ENCODE results near the gene DTNB.

Gene DTNB

GRCh38 chr2:25494616-25495015 is 178.8 kb downstream of the DTNB start:
- no peak for DNase-seq (ENCODE audit: low read depth)
- TF ChIP-seq CTCF (conservative IDR thresholded peaks at IDR 0.05; ENCODE audit: low read depth, low read length), result no peak
- H3K4me3 ChIP-seq (ENCODE audit: low read length), result no peak overlapping the region

DNA sequence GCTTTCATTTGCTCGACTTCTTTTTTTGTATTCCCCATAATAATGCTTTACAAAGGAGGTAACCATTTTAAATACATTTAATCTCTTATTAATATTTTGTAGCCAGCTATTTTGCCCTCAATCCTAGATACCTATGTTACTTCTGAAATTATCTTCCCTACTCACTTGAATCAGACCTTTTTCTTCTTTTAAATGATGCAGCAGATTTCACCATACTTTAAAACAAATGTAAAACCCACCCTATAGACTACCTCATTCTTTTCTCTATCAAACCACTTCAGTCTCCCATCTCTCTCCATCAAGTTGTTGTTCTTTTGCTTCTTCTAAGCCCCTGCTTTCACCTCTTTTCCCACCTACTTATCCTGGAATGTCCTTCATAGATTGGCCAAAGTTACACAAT is 180.2 kb downstream of the DTNB start:
- no peak overlapping the region for H3K4me3 ChIP-seq (ENCODE audit: low read length)
- DNase-seq (ENCODE audit: low read depth), result no peak
- TF ChIP-seq CTCF (conservative IDR thresholded peaks at IDR 0.05; ENCODE audit: low read depth, low read length), result no peak

DNA sequence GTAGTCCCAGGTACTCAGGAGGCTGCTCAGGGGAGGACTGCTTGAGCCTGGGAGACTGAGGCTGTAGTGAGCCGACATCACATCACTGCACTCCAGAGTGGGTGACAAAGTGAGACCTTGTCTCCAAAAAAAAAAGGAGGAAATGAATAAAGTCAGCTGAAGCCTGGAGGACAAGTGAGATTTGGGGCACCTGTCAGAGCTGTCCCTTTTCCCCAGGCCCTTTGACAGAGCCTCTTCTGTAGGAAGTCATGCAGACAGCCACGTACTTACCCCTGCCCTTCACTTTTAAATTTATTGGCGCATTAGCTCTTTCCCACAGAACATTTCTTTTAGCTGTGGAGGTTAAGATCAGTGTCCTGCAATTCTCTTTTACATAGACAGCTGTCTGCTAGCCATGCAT is 180.7 kb downstream of the DTNB start:
- DNase-seq (ENCODE audit: low read depth), result no peak
- H3K4me3 ChIP-seq (ENCODE audit: low read length), result no peak overlapping the region
- TF ChIP-seq CTCF (conservative IDR thresholded peaks at IDR 0.05; ENCODE audit: low read depth, low read length), result no peak

- H3K4me3 ChIP-seq (ENCODE audit: low read length), result no peak overlapping the region
- no peak for TF ChIP-seq CTCF (conservative IDR thresholded peaks at IDR 0.05; ENCODE audit: low read depth, low read length)
- DNase-seq (ENCODE audit: low read depth), result no peak
Measured at GRCh38 chr2:25491966-25492532, 181.3 kb downstream of the DTNB start.

- no peak for DNase-seq (ENCODE audit: low read depth)
- H3K4me3 ChIP-seq (ENCODE audit: low read length), result no peak overlapping the region
- TF ChIP-seq CTCF (conservative IDR thresholded peaks at IDR 0.05; ENCODE audit: low read depth, low read length), result no peak
Measured at GRCh38 chr2:25491003-25491696, 182.2 kb downstream of the DTNB start.

GRCh38 chr2:25490217-25490616 is 183.2 kb downstream of the DTNB start:
- no peak for TF ChIP-seq CTCF (conservative IDR thresholded peaks at IDR 0.05; ENCODE audit: low read depth, low read length)
- H3K4me3 ChIP-seq (ENCODE audit: low read length), result no peak overlapping the region
- DNase-seq (ENCODE audit: low read depth), result no peak

- TF ChIP-seq CTCF (conservative IDR thresholded peaks at IDR 0.05; ENCODE audit: low read depth, low read length), result no peak
- H3K4me3 ChIP-seq (ENCODE audit: low read length), result no peak overlapping the region
- no peak for DNase-seq (ENCODE audit: low read depth)
Measured at GRCh38 chr2:25489631-25490030, 183.7 kb downstream of the DTNB start.
